GM12892 (cell line): ENCODE measurements around the gene CNDP2.

Source experiments
- POLR2A ChIP-seq: IDR thresholded peaks from 2 replicates; pipeline ENCODE4 v1.6.1; 2011; ENCODE audit warnings: low read depth, low read length, control low read depth
- POLR2AphosphoS5 ChIP-seq: IDR thresholded peaks from 2 replicates; pipeline ENCODE4 v1.6.1; 2011; ENCODE audit warnings: low read depth, low read length, control low read depth
- TAF1 ChIP-seq: IDR thresholded peaks from 2 replicates; pipeline ENCODE4 v1.6.1; 2011; ENCODE audit warnings: low read depth, mild to moderate bottlenecking, control low read depth, low read length, borderline replicate concordance

DNA sequence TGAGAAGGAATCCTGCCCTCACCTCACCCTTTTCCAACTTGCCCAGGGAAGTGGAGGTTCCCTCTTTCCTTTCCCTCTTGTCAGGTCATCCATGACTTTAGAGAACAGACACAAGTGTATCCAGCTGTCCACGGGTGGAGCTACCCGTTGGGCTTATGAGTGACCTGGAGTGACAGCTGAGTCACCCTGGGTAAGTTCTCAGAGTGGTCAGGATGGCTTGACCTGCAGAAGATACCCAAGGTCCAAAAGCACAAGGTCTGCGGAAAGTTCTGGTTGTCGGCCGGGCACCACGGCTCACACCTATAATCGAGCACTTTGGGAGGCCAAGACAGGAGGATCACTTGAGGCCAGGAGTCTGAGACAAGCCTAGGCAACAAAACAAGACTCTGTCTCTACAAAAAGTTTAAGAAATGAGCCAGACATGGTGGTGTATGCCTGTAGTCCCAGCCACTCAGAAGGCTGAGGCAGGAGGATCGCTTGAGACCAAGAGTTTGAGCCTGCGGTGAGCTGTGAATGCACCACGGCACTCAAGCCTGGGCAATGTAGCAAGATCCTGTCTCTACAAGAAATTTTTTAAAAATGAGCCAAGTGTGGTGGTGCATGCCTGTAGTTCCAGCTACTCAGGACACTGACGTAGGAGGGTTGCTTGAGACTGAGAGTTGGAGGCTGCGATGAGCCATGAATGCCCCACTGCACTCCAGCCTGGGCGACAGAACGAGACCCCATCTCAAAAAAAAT is 24.1 kb downstream of the CNDP2 start:
- TF ChIP-seq POLR2A = 0 out of 2 replicates have a peak, but pooled peaks have one; percentile 18
- TF ChIP-seq POLR2AphosphoS5 = no peak
- no peak for TF ChIP-seq TAF1
